ENCODE measurements around the gene PIEZO2. TPM values are rescaled to one million over a fixed set of nuclear protein-coding genes. Genes with fewer than 3 reads are reported as not detected.

PIEZO2 gene
- total RNA-seq, 1 donor from 2014 or later = 4.2 TPM

GRCh38 chr18:10661317-10661716, 488.1 kb downstream of the PIEZO2 start:
- H3K36me3 ChIP-seq = no peaks in the 10 kb centered on the region
- H3K9me3 ChIP-seq (ENCODE audit: low read depth) = no peaks in the 10 kb centered on the region
- H3K36me3 Mint-ChIP-seq = no peaks in the 10 kb centered on the region
- no peaks in the 10 kb centered on the region for H3K4me1 ChIP-seq
- H3K27ac Mint-ChIP-seq = no peak overlapping the region
- no peaks in the 10 kb centered on the region for H3K79me2 ChIP-seq (ENCODE audit: low read depth)
- no peaks in the 10 kb centered on the region for H3K9me3 Mint-ChIP-seq
- no peak overlapping the region for H3K4me2 ChIP-seq
- no peaks in the 10 kb centered on the region for H3K27me3 Mint-ChIP-seq (ENCODE audit: insufficient read depth, low read depth)
- H3K9ac ChIP-seq = no peak overlapping the region
- H3F3A ChIP-seq (ENCODE audit: low read depth) = no peaks in the 10 kb centered on the region
- no peaks in the 10 kb centered on the region for H3K4me1 Mint-ChIP-seq
- H2AFZ ChIP-seq (replicated peaks) = no peak overlapping the region
- H4K20me1 ChIP-seq (ENCODE audit: low read depth) = no peaks in the 10 kb centered on the region
- no peak overlapping the region for H3K27ac ChIP-seq
- DNase-seq (ENCODE audit: low spot score) = no peak
- TF ChIP-seq, protein P1, sequence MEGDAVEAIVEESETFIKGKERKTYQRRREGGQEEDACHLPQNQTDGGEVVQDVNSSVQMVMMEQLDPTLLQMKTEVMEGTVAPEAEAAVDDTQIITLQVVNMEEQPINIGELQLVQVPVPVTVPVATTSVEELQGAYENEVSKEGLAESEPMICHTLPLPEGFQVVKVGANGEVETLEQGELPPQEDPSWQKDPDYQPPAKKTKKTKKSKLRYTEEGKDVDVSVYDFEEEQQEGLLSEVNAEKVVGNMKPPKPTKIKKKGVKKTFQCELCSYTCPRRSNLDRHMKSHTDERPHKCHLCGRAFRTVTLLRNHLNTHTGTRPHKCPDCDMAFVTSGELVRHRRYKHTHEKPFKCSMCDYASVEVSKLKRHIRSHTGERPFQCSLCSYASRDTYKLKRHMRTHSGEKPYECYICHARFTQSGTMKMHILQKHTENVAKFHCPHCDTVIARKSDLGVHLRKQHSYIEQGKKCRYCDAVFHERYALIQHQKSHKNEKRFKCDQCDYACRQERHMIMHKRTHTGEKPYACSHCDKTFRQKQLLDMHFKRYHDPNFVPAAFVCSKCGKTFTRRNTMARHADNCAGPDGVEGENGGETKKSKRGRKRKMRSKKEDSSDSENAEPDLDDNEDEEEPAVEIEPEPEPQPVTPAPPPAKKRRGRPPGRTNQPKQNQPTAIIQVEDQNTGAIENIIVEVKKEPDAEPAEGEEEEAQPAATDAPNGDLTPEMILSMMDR (IDR thresholded peaks at IDR 0.05) = no peak
- no peak for TF ChIP-seq EZH2phosphoT487 (IDR thresholded peaks at IDR 0.05)
- TF ChIP-seq EZH2 (IDR thresholded peaks at IDR 0.05) = no peak
- H3K4me3 ChIP-seq = no peak overlapping the region
- H3K27me3 ChIP-seq = no peaks in the 10 kb centered on the region
- H3K4me3 Mint-ChIP-seq = no peak overlapping the region

- H3K9me3 Mint-ChIP-seq = no peaks in the 10 kb centered on the region
- Histone ChIP-seq H3K4me3 (no peak overlapping the region), H3K4me1 (no peaks in the 10 kb centered on the region), H3K27me3 (no peaks in the 10 kb centered on the region), H3K9me3 (ENCODE audit: low read depth) (no peaks in the 10 kb centered on the region), H3K79me2 (ENCODE audit: low read depth) (no peaks in the 10 kb centered on the region), H3K4me2 (no peak overlapping the region), H4K20me1 (ENCODE audit: low read depth) (no peaks in the 10 kb centered on the region), H3F3A (ENCODE audit: low read depth) (no peaks in the 10 kb centered on the region), H3K27ac (no peak overlapping the region), H3K9ac (no peak overlapping the region), H2AFZ (replicated peaks) (peak overlapping the region; percentile 63), H3K36me3 (no peaks in the 10 kb centered on the region)
- no peaks in the 10 kb centered on the region for H3K4me1 Mint-ChIP-seq
- no peak for DNase-seq (ENCODE audit: low spot score)
- TF ChIP-seq EZH2phosphoT487 (IDR thresholded peaks at IDR 0.05) (no peak), EZH2 (IDR thresholded peaks at IDR 0.05) (no peak)
- TF ChIP-seq, protein P1 (IDR thresholded peaks at IDR 0.05) = no peak
- no peak overlapping the region for H3K4me3 Mint-ChIP-seq
- H3K27ac Mint-ChIP-seq = no peak overlapping the region
- H3K36me3 Mint-ChIP-seq = no peaks in the 10 kb centered on the region
- H3K27me3 Mint-ChIP-seq (ENCODE audit: insufficient read depth, low read depth) = no peaks in the 10 kb centered on the region
Measured at GRCh38 chr18:10660179-10660884, 489.0 kb downstream of the PIEZO2 start.

- no peaks in the 10 kb centered on the region for H3K79me2 ChIP-seq (ENCODE audit: low read depth)
- H2AFZ ChIP-seq (replicated peaks) = peak overlapping the region; percentile 63
- H3F3A ChIP-seq (ENCODE audit: low read depth) = no peaks in the 10 kb centered on the region
- no peak overlapping the region for H3K27ac Mint-ChIP-seq
- no peaks in the 10 kb centered on the region for H4K20me1 ChIP-seq (ENCODE audit: low read depth)
- H3K9me3 ChIP-seq (ENCODE audit: low read depth) = no peaks in the 10 kb centered on the region
- H3K4me2 ChIP-seq = no peak overlapping the region
- H3K4me1 Mint-ChIP-seq = no peaks in the 10 kb centered on the region
- H3K9me3 Mint-ChIP-seq = no peaks in the 10 kb centered on the region
- no peak for DNase-seq (ENCODE audit: low spot score)
- no peak overlapping the region for H3K4me3 Mint-ChIP-seq
- H3K9ac ChIP-seq = no peak overlapping the region
- H3K36me3 Mint-ChIP-seq = no peaks in the 10 kb centered on the region
- no peaks in the 10 kb centered on the region for H3K4me1 ChIP-seq
- no peaks in the 10 kb centered on the region for H3K27me3 ChIP-seq
- TF ChIP-seq, protein P1 (IDR thresholded peaks at IDR 0.05) = no peak
- TF ChIP-seq EZH2phosphoT487 (IDR thresholded peaks at IDR 0.05) (no peak), EZH2 (IDR thresholded peaks at IDR 0.05) (no peak)
- H3K27me3 Mint-ChIP-seq (ENCODE audit: insufficient read depth, low read depth) = no peaks in the 10 kb centered on the region
- no peaks in the 10 kb centered on the region for H3K36me3 ChIP-seq
- H3K27ac ChIP-seq = no peak overlapping the region
- no peak overlapping the region for H3K4me3 ChIP-seq
Measured at GRCh38 chr18:10659594-10659993, 489.8 kb downstream of the PIEZO2 start.
